HG02571 (cell line): Measurements from ENCODE around the gene ENTREP3.
"Not testable (repeated sequence)": the region's sequence is repeated elsewhere in the genome, so short reads cannot be mapped to it uniquely, and the experiment has no call there.

ENCODE experiments used
- ATAC-seq: cut with Tn5 transposase; IDR thresholded peaks from one replicate; pipeline ENCODE4 v1.9.1; 2021; ENCODE audit warnings: mild to moderate bottlenecking, moderate library complexity; ENCODE audit not compliant: unreplicated experiment

ENTREP3 gene

GRCh38 chr1:155253208-155253607, 2.1 kb downstream of the ENTREP3 start:
- no peak for ATAC-seq

GRCh38 chr1:155251566-155251965, 3.7 kb downstream of the ENTREP3 start:
- ATAC-seq, result no peak

GRCh38 chr1:155250633-155251449, 4.4 kb downstream of the ENTREP3 start:
- ATAC-seq, result peak; percentile 84

- ATAC-seq, result no peak
Observed at GRCh38 chr1:155250246-155250632, 5.0 kb downstream of the ENTREP3 start.

GRCh38 chr1:155247667-155248553, 7.4 kb downstream of the ENTREP3 start:
- ATAC-seq, result no peak

GRCh38 chr1:155246796-155247195, 8.5 kb downstream of the ENTREP3 start:
- ATAC-seq, result not testable (repeated sequence)

- ATAC-seq, result no peak
Observed at GRCh38 chr1:155245163-155245524, 10.1 kb downstream of the ENTREP3 start.

- ATAC-seq, result peak; percentile 86
Observed at GRCh38 chr1:155244368-155245162, 10.7 kb downstream of the ENTREP3 start.

GRCh38 chr1:155242805-155243358, 12.4 kb downstream of the ENTREP3 start:
- ATAC-seq, result no peak

- ATAC-seq, result no peak
Observed at GRCh38 chr1:155241841-155242264, 13.4 kb downstream of the ENTREP3 start.

- ATAC-seq, result no peak
Observed at GRCh38 chr1:155241069-155241679, 14.1 kb downstream of the ENTREP3 start.

GRCh38 chr1:155236451-155236850, 18.8 kb downstream of the ENTREP3 start:
- ATAC-seq, result no peak

GRCh38 chr1:155235375-155235774, 19.9 kb downstream of the ENTREP3 start:
- not testable (repeated sequence) for ATAC-seq

GRCh38 chr1:155233502-155233901, 21.8 kb downstream of the ENTREP3 start:
- not testable (repeated sequence) for ATAC-seq

GRCh38 chr1:155232001-155232978, 23.0 kb downstream of the ENTREP3 start:
- not testable (repeated sequence) for ATAC-seq

- not testable (repeated sequence) for ATAC-seq
Observed at GRCh38 chr1:155231302-155231701, 24.0 kb downstream of the ENTREP3 start.

- no peak for ATAC-seq
Observed at GRCh38 chr1:155228096-155228427, 27.2 kb downstream of the ENTREP3 start.

GRCh38 chr1:155227261-155228095, 27.8 kb downstream of the ENTREP3 start:
- ATAC-seq, result peak; percentile 92
